Measurements from ENCODE around the gene CCNI2.

- TF ChIP-seq CTCF (IDR thresholded peaks at IDR 0.05; ENCODE audit: low read length) (no peak), EZH2 (IDR thresholded peaks at IDR 0.05; ENCODE audit: borderline replicate concordance, low read length) (no peak)
Measured at GRCh38 chr5:132778129-132778528, 30.9 kb downstream of the CCNI2 start.

All from OCI-LY1 (cell line).